Mammary epithelial cell (primary cell): ENCODE measurements around the gene MRPS14.

Experiments used
- CTCF ChIP-seq, 2 donors: IDR thresholded peaks in 1 of 2; conservative IDR thresholded peaks in 1 of 2; 2 replicates each; pipeline ENCODE4 v1.5.1; 2011 to 2012; ENCODE audit warnings: inconsistent platforms in 2 of 2, low read length in 2 of 2, mild to moderate bottlenecking in 2 of 2, control low read depth in 1 of 2, low read depth in 1 of 2; ENCODE audit not compliant: insufficient read depth in 1 of 2; ENCODE audit errors: extremely low read depth in 1 of 2
- EZH2 ChIP-seq: IDR thresholded peaks from 2 replicates; pipeline ENCODE4 v1.6.1; 2012; ENCODE audit warnings: low read length, inconsistent platforms, borderline replicate concordance

GRCh38 chr1:174995916-174996315 lies 27.3 kb downstream of the MRPS14 start:
- TF ChIP-seq CTCF (conservative IDR thresholded peaks at IDR 0.05 in 1 of 2, IDR thresholded peaks at IDR 0.05 in 1 of 2; ENCODE audit: extremely low read depth in 1 of 2, insufficient read depth in 1 of 2, low read depth in 1 of 2, low read length in 2 of 2) (no peak), EZH2 (no peak)
